DMS79 (cell line): Measurements from ENCODE around the gene RITA1.
A peak's percentile ranks its signal among the peaks of the same experiment; 100 is the strongest.
"Not testable (repeated sequence)": the region's sequence is repeated elsewhere in the genome, so short reads cannot be mapped to it uniquely, and the experiment has no call there.

Experiments used
- DNase-seq: peaks from one replicate; lab custom pipeline; 2025; lab: John Stamatoyannopoulos, UW

Gene RITA1, protein sequence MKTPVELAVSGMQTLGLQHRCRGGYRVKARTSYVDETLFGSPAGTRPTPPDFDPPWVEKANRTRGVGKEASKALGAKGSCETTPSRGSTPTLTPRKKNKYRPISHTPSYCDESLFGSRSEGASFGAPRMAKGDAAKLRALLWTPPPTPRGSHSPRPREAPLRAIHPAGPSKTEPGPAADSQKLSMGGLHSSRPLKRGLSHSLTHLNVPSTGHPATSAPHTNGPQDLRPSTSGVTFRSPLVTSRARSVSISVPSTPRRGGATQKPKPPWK

DNA sequence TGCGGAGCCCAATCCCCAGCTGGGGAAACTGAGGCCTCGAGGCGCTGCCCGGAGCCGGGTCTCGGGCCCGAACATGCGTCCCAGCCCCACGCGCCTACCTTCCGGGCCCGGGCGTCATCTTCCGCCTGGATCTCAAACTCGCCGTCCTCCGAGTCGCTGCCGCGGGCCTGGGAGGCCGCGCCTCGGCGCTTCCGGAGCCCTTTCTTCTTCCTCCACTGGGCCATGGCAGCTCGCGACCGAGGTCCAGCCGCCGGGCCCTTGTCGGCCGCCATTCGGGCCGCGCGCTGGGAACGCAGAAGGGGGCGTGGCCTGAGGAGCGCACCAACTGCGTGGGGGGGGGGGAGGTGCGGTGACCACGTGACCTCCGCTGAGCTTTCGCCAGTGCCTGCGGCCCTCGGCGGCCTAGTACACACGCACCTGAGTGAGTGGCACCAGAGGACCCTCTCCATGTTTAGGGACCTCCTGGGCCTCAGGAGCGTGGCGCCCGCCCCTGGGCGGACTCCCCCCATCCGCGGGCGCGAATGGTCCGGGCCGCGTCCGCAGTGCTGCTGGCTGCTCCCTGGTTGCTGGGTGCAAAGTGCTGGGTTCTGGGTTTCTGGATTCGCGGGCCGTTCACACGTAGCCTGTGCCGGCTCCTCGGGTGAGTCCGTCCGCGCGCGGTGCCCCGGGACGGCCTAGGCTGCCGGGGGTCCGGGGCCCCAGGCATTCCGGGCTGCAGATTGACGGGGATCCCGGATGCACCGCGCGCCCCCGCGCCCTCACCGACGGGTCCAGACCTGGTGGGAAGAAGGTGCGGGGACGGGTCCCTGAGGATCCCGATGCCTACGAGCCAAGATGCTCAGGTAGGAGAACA lies at the start of gene RITA1, which contains the start of gene DDX54:
TSS of gene RITA1 (plus strand) at position 542 of the 853 bp plus-strand sequence. CDS start 1,026 bp downstream, outside the sequence.
TSS of gene DDX54 (minus strand) at position 299 of the 853 bp plus-strand sequence. CDS start at position 272, 27 bp downstream.
- DNase-seq: peak; percentile 78

DNA sequence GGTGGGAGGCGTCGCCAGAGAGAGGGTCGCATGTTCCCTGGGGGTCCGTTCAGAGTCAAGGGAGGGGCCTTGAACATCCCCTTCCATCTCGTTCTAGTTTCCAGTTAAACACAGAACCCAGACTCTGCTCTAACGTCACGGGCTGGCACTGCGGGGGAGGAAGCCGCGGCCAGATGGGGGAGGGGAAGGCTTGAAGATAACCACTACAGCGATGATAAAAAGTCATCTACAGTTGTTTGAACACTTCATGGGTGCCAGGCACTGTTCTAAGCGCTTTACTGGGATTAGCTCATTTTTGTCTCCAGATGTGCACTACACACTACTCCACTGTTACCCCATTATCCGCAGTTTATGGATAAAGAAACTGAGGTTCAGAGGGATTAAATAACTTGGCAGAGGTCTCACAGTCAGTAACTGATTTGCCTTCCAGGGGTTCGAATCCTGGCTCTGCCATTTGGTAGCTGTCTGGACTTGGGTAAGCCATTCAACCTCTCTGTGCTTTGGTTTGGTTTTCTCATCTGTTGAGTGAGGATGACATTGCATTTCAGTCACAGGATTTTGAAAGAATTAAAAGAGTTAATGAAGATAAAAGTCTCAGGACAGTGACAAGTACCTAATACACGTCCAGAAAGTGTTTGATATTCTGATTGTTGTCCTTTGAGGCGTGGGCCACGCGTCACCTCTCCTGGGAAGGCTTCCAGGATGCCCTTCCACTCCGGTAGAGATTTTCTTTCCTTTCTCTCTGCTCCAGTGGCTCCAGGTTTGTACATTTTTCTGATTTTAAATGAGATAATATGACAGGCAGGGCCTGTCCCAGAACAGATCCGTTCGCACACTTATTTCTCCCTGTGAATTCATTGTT lies 49.2 kb upstream of the RITA1 start:
- DNase-seq: no peak

DNA sequence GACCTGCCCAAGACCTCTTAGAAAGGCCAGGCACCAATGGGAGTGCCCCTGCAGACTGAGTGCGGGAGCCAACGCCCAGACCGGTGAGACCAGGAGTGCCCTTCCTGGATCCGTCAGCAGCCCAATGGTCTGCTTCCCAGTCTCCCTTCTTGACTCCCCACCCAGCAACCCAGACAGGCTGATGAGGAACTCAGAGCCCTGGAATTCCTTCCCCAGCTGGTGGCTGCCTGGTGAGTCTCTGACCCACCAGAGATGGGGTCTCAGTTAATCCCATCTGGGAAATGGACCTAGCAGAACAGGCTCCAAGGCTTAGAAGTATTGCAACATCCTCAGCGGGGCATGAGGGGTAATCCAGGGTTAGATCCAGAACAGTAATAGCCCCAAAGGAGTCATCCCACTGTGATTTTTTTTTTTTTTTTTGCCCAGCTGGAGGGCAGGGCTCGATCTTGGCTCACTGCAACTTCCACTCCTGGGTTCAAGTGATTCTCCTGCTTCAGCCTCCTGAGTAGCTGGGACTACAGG lies 48.5 kb upstream of the RITA1 start:
- DNase-seq: no peak

DNA sequence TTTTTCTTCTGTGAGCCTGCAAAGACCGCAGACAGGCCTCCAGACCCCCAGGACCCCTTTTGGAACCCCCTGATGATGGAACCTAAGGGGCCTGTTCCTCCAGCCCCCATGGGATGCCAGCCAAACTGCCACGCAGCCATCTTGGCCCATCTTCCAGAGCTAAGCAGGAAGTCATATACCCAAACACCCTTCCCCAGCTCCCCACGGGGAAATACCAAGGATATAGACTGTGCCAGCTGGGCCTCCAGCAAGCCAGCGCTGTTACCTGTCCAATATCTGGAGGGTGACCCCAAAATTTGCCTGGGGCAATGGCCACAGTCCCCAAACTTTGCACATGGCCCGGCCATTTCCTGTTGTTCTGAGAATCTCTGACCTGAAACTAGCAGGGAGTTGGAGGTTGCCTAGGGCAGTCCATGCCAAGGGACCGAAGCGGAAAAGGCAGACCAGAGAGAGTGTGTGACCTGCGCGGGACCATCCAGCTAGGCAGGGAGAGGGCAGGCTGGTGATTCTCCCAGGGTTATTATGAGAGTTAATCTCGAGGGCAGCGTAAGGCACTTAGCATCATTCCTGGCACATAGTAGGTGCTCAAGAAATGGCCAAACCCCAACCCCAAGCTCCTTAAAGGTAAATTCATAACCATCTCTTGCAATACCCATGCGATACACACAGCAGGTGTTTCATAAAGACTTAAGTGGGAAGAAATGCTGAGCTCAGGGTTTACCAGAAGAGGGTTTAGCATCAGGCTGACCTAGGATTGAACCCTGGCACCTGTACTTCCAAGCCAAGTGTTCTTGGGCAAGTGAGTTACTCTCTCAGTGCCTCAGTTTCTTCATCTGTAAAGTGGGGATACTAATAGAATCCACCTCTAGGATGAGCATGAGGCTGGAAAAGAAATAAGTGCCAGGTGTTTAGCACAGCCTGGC lies 47.4 kb upstream of the RITA1 start:
- no peak for DNase-seq

DNA sequence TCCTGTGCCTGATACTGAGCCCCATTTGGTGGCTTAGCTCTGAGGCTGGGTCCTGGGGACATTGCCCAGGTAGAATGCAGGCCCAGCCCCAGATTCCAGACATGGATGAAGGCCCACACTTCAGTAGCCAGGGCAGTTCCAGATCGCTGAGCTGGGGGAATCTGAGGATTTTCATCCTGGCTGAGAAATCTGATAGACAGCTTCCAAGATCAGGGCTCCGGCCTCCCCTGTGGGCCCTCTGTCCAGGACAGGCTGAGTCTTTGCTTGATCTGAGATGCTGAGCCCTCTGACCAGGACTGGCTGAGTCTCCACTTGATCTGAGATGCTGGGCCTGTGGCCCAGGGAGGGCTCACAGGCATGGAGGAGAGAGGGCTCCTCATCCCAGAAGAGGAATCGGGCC lies 46.7 kb upstream of the RITA1 start:
- no peak for DNase-seq

DNA sequence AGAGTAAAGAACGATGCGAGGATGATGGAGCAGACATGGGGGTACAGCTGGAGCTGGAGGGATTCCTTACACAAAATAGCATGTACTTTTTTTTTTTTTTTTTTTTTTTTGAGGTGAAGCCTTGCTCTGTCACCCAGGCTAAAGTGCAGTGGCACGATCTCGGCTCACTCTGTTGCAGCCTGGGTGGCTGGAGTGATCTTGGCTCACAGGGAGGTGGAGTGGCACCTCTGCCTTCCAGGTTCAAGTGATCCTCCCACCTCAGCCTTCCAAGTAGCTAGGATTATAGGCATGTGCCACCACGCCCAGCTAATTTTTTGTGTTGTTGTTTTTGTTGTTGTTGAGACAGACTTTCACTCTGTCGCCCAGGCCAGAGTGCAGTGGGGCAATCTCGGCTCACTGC lies 44.8 kb upstream of the RITA1 start:
- no peak for DNase-seq

DNA sequence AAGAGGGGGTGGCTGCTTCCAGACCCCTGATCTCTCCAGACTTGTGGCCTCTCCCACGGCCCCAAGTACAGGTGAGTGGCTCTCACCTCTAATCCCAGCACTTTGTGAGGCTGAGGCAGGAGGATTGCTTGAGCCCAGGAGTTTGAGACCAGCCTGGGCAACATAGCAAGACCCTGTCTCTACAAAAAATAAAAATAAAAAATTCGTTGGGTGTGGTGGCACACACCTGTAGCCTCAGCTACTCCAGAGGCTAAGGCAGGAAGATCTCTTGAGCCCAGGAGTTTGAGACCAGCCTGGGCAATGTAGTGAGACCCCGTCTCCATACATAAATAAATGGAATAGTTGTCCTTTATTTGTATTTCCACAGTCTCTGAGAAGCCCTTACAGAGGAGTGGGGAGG lies 43.8 kb upstream of the RITA1 start:
- DNase-seq: not testable (repeated sequence)

DNA sequence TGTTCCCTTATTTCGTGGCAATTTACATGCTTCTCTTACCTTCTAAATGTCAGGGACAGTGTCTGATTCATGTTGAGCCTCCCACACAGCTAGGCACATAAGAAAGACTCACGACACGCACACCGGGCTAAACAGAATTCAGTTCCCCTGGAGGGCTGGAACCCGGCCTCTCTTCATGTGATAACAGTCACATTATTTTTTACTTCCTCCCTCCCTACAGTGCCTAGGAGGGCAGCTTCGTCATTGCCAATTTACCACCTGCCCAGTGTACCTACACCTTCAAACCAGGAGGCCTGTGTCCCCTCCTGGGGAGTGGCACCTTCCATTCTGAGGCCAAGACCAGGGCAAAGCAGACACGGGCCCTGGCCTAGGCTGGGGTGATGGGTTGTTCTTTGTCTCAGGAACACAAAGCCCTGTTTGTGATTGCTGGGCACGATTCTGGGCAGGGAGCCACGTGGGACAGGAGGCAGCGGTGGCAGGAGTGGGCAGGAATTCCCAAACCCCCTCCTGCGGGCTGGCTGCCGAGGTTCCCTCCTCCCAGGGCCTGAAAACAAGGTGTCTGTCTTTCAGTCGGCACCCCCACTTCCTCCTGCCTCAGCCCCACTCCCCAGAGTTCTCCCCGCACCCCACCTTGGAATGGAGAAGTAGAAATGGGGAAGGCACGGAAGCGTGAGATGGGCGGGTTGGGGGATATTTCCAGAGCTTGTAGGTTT lies 43.2 kb upstream of the RITA1 start:
- DNase-seq: no peak

DNA sequence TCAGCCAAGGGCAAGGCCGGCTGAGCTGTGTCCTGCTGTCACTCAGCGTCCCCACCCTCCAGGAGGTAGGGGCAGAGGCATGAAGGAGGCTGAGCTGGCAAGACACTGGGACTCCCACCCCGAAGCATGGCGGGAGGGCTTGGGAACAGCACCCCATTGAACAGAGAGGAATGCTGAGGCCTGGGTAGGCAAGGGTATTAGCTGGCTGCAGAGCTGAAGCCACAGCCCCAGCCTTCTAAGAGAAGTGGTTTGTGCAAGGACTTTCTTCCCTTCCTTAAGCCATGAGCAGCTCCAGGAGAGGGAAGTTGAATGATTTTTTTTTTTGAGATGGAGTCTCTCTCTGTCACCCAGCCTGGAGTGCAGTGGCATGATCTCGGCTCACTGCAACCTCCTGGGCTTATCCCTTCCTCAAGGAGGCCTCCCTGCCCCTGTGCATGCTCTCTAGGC lies 42.6 kb upstream of the RITA1 start:
- no peak for DNase-seq

DNA sequence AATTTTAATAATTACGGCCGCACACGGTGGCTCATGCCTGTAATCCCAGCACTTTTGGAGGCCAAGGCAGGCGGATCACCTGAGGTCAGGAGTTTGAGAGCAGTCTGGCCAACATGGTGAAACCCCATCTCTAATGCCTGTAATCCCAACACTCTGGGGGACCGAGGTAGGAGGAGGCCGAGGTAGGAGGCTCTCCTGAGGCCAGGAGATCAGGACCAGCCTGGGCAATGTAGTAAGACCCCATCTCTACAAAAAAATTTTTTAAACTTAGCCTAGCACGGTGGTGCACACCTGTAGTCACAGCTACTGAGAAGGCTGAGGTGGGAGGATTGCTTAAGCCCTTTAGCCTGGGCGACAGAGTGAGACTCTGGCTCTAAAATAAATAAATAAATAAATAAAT lies 41.6 kb upstream of the RITA1 start:
- no peak for DNase-seq

DNA sequence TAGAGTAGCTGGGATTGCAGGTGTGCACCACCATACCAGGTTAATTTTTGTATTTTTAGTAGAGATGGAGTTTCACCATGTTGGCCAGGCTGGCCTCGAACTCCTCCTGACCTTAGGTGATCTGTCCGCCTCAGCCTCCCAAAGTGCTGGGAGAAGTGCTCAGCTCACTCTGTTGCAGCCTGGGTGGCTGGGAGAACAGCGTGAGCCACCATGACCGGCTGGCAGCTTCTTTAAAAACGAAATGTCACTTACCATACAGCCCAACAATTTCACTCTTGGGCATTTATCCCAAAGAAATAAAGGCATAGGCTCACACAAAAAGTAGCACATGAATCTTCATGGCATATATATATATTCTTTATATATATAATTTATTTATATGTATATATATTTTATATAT lies 40.7 kb upstream of the RITA1 start:
- no peak for DNase-seq

DNA sequence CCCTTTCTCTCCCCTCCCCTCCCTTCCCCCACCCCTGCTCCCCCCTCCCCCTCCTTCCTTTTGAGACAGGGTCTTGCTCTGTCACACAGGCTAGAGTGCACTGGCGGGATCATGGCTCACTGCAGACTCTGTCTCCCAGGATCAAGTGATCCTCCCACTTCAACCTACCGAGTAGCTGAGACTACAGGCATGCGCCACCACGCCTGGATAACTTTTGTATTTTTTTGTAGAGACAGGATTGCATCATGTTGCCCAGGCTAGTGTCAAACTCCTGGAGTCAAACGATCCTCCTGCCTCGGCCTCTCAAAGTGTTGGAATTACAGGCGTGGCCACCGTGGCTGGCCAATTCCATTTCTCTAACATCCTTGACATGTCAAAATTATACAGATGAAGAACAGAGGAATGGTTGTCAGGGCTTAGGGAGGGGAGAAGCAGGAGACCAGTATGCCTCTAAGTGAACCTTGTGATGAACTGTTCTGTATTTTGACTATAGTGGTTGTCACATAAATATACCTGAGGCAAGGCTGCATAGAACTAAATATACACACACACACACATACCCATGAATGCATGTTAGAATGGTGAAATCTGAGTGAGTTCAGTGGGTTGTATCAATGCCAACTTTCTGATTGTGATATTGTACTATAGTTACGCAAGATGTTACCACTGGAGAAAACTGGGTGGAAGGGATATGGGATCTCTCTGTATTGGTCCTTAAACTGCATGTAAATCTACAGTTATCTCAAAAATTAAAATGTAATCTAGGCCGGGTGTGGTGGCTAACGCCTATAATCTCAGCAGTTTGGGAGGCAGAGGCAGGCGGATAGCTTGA lies 39.6 kb upstream of the RITA1 start:
- no peak for DNase-seq

DNA sequence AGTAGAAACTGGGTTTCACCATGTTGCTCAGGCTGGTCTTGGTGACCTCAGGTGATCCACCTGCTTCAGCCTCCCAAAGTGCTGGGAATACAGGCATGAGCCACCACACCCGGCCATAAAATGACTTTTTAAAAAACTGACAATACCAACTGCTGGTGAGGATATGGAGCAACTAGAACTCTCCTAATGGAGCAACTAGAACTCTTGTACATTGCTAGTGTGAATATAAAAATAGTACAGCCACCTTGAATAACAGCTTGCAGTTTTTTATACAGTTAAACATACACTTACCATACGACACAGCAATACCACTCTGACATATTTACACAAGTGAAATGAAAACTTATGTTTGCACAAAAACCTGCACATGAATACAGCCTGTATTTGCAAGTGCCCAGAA lies 38.5 kb upstream of the RITA1 start:
- DNase-seq: no peak

DNA sequence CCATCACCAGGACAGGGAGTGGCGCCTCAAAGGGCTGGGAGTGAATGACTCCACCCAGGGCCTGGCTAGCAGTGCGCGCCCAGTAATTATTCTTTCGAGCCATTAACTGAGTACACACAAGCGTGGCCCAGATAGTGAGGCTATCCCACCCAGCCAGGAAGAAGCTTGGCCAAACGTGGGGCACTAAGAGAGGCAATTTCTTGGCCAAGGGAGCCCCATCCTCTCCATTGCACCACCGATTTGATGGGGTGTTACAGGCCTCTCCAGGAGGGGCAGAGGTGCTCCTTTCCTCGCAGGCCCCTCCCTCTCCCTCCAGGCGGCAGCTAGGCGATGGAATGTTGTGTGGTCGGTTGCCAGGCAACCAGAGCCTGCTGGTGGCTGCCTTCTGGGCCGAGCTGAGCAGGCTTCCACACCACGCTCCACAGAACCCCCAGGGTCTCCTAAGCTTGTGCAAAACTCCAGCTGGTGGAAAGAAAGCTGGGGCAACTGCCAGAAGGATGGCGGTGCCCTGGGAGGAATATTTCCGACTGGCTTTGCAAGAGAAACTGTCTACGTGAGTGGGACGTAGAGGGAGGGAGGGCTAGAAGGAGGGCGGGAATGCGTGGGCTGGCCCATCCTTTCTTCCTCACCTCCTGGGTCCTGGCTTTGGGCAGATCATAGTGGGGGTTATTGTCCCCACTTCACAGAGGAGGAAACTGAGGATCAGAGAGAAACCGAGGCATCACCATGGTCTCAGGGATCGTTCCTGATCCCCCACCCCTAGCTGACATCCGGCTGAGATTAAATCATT lies 36.0 kb upstream of the RITA1 start, which contains the start of gene CFAP73:
TSS of gene CFAP73 (plus strand) at position 364 of the 790 bp plus-strand sequence. CDS start at position 498, 134 bp downstream.
- DNase-seq: peak; percentile 63

DNA sequence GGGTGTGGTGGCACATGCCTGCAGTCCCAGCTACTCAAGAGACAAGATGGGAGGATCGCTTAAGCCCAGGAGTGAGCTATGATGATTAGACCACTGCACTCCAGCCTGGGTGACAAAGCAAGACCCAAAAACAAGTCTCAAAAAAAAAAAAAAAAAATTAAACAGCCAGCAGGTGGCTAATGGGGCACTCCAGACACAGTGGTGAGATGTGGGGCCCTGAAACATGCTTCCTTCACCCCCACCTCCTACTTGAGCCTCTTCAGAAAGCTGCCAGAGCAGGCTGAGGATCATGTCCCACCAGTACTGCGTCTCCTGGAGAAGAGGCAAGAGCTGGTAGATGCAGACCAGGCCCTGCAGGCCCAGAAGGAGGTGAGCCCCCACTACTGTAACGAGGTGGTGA lies 33.9 kb upstream of the RITA1 start:
- no peak for DNase-seq

DNA sequence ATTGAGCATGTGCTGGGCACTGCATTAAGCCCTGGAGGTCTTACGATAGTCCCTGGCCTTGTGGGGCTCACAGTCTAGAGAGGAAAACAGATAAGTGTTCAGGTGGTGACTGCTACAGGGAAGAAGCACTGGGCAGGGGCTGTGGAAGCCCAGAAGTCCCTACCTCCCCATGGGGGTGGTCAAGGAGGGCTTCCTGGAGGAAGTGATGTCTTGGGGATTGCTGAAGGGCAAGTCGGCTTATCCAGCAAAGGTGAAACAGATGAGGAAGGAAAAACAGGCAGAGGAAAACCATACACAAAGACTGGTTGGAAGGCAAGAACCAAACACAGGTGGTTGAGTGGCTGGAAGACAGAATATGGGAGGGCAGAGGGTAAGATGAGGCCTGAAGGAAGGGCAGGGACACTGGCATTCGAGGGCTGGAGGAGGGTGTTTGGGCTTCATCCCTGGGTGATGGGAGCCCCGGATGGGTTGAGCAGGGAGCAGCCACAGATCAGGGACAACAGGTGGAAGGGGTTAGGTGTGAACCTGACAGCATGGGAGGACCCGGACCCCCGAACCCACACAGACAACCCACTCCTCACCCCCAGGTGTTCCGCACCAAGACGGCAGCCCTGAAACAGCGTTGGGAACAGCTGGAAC lies 33.2 kb upstream of the RITA1 start:
- DNase-seq: no peak

DNA sequence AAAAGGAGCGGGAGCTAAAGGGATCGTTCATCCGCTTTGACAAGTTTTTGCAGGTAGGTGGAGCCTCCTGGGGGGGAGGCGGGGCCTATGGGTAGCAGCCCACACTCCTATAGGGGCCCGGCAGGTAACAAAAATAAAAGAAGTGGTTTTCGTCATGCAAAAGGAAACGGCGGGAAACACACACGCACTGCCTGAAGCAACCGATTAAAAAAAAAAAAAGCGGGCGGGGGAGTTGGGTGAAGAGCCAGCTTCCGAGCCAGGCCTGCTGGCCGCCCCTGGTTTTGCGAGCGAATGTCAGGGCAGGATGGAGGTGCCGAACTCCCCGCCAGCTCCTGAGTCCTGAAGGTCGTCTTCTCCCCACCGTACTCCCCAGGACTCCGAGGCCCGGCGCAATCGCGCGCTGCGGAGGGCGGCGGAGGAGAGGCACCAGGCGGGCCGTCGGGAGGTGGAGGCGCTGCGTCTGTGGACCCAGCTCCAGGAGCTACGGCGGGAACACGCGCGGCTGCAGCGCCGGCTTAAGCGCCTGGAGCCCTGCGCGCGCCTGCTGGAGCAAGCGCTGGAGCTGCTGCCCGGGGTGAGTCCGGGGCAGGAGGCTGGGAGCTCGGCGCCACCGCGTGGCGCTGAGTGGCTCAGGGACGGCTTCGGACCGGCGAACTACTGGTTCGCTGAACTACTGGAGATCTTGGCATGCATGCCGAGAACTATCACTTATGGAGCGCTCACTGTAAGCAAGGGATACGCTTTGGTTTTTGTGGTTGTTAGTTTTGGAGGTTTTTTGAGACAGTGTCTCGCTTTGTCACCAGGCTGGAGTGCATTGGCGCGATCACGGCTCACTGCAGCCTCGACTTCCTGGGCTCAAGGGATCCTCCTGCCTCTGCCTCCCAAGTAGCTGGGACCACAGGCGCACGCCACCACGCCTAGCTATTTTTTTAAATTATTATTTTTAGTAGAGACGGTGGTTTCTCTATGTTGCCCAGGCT lies 32.4 kb upstream of the RITA1 start:
- DNase-seq: peak; percentile 60
